Esophagus (tissue), 2 donors: ENCODE results near the gene PLAAT1. TPM values are rescaled to one million over a fixed set of nuclear protein-coding genes. Genes with fewer than 3 reads are reported as not detected.

Experiments
- H3K27ac ChIP-seq, 2 donors: one replicate each; pipeline ENCODE4 v1.5.1; 2013; ENCODE audit warnings: low read depth in 2 of 2, mild to moderate bottlenecking in 2 of 2, inconsistent platforms in 1 of 2, low read length in 1 of 2, moderate library complexity in 1 of 2
- H3K27me3 ChIP-seq, 2 donors: one replicate each; pipeline ENCODE4 v1.6.1; 2013; ENCODE audit warnings: low read length in 2 of 2, control low read depth in 1 of 2, mild to moderate bottlenecking in 1 of 2; ENCODE audit not compliant: insufficient read depth in 2 of 2, control insufficient read depth in 1 of 2
- H3K36me3 ChIP-seq, 2 donors: one replicate each; pipeline ENCODE4 v1.6.1; 2013; ENCODE audit warnings: low read length in 1 of 2; ENCODE audit not compliant: control insufficient read depth in 2 of 2, insufficient read depth in 2 of 2
- H3K4me1 ChIP-seq, 2 donors: one replicate each; pipeline ENCODE4 v1.6.1; 2013; ENCODE audit warnings: low read length in 1 of 2; ENCODE audit not compliant: control insufficient read depth in 2 of 2, insufficient read depth in 2 of 2
- H3K4me3 ChIP-seq, 2 donors: one replicate each; pipeline ENCODE4 v1.5.1; 2013; ENCODE audit warnings: low read length in 2 of 2, mild to moderate bottlenecking in 2 of 2, low read depth in 1 of 2, moderate library complexity in 1 of 2
- H3K9me3 ChIP-seq, 2 donors: one replicate each; pipeline ENCODE4 v1.6.1; 2013; ENCODE audit warnings: mild to moderate bottlenecking in 2 of 2, low read depth in 1 of 2, low read length in 1 of 2, moderate library complexity in 1 of 2; ENCODE audit not compliant: control insufficient read depth in 2 of 2, insufficient read depth in 1 of 2
- WGBS, 2 donors: extraction: QIAGEN DNeasy Blood & Tissue Kit; methylation state at CpG; one replicate each; pipeline ENCODE4 v1.1.7; 2013; 5-methylcytosine and 5-hydroxymethylcytosine counted together
- polyA plus RNA-seq, 2 donors: library from polyadenylated mRNA; stranded (reverse); fragments of 200-250 nt; gene quantifications; one replicate each; pipeline ENCODE4 v1.2.3, GENCODE V29; 2013
- donor health status: healthy with polysubstance abuse.
- donor health status: Bipolar disorder and iron deficiency.

Gene PLAAT1
- polyA plus RNA-seq, 2 donors, result 3.6 to 6.3 TPM

DNA sequence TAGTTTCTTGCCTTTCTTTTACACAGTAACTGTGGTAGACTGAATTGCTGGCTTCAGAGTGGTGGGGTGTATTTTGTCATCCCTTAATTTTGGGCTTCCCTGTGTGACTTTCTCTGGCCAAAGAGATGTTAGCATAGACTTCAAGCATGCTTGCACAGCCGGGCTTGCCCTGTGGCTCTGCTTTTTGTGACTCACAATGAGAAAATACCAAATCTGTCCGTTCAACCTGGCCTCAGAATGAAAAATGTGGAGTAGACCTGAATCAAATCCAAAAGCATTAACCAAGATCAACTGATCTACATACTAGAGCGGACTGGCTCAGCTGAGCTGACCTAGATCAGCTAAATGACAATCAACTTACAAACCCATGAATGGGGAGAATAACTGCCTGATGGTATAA lies 51.4 kb downstream of the PLAAT1 start:
- Histone ChIP-seq H3K4me3 (no peak overlapping the region), H3K4me1 (no peaks in the 10 kb centered on the region), H3K27me3 (no peaks in the 10 kb centered on the region), H3K36me3 (no peaks in the 10 kb centered on the region), H3K27ac (no peak overlapping the region), H3K9me3 (peaks cover 0 to 6% of the 10 kb centered on the region in 2 donors)
- 45 to 52% methylated on average over 3 of the region's 3 CpGs for WGBS, 2 donors

DNA sequence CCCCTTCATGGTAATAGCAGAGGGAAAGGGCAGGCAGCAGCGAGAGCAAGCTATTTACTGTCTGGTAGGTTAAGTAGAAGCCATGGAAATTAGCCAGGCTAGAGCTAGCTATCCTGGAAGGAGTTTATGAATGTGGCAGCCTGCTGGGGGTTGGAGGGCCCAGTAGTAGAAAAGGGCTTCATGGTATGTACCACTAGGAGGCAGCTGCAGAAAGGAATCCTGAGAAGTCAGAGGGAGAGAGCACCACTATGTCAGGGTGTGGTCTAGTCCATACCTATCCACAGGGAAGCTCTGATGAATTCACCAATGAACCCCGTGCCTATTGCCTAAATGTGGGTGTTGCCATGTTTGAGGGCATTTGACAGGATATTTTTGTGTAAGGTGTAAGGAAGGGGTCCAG lies 55.0 kb downstream of the PLAAT1 start:
- H3K27ac ChIP-seq, result no peak overlapping the region
- H3K4me3 ChIP-seq, result no peak overlapping the region
- H3K4me1 ChIP-seq, result no peaks in the 10 kb centered on the region
- 82 to 84% methylated on average over 2 of the region's 2 CpGs for WGBS, 2 donors
- H3K9me3 ChIP-seq, result peaks cover 0 to 6% of the 10 kb centered on the region in 2 donors
- H3K36me3 ChIP-seq, result no peaks in the 10 kb centered on the region
- no peaks in the 10 kb centered on the region for H3K27me3 ChIP-seq

GRCh38 chr3:193297421-193297820 lies 56.4 kb downstream of the PLAAT1 start:
- Histone ChIP-seq H3K4me1 (no peaks in the 10 kb centered on the region), H3K27ac (no peak overlapping the region), H3K27me3 (no peaks in the 10 kb centered on the region), H3K4me3 (no peak overlapping the region), H3K36me3 (no peaks in the 10 kb centered on the region), H3K9me3 (no peaks in the 10 kb centered on the region)
- WGBS, 2 donors, result 75 to 78% methylated on average over 5 of the region's 5 CpGs

DNA sequence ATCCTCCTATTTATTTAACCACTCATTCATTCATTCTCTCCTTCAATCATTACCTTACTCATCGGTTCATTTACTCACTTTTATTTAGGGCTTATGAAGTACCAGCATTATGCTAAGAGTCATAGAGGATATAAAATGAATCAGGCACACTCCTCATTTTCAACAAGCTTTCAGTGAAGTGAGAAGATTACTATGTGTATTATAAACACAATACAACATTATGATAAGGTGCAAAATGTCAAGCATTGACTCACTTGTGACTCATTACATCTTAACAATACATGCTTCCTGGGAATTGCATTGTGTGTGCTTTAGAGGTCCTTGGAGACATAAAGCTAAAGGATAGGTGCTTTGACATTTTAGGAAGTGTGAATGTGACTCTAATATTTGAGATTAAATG lies 60.4 kb downstream of the PLAAT1 start:
- H3K4me3 ChIP-seq, result no peak overlapping the region
- no peaks in the 10 kb centered on the region for H3K9me3 ChIP-seq
- H3K4me1 ChIP-seq, result no peaks in the 10 kb centered on the region
- H3K27ac ChIP-seq, result no peak overlapping the region
- peaks cover 0 to 3% of the 10 kb centered on the region in 2 donors for H3K27me3 ChIP-seq
- H3K36me3 ChIP-seq, result no peaks in the 10 kb centered on the region
- 45 to 63% methylated on average over 1 of the region's 1 CpG for WGBS, 2 donors

DNA sequence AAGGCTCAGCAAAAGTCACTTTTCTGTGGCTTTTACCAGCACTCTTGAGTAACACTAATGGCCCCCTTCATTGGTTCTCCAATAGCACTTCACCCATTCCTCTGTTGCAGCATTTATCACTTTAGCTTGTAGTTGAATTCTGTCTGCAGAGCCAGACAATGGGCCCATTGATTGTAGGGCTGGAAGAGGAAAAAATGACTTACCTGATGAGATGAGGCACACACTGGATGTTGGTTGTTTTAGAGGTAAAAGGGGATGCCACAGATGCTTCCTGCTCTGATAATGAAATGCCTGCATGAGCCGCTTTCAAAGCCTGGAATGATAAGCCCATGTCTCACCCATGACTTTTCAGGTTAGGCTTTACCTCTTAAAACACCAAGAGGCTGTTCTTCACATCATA lies 64.3 kb downstream of the PLAAT1 start:
- Histone ChIP-seq H3K4me3 (no peak overlapping the region), H3K27me3 (peaks cover 0 to 3% of the 10 kb centered on the region in 2 donors), H3K9me3 (no peaks in the 10 kb centered on the region), H3K27ac (no peak overlapping the region), H3K36me3 (no peaks in the 10 kb centered on the region), H3K4me1 (no peaks in the 10 kb centered on the region)
- WGBS, 2 donors, result 93 to 100% methylated on average over 1 of the region's 1 CpG

DNA sequence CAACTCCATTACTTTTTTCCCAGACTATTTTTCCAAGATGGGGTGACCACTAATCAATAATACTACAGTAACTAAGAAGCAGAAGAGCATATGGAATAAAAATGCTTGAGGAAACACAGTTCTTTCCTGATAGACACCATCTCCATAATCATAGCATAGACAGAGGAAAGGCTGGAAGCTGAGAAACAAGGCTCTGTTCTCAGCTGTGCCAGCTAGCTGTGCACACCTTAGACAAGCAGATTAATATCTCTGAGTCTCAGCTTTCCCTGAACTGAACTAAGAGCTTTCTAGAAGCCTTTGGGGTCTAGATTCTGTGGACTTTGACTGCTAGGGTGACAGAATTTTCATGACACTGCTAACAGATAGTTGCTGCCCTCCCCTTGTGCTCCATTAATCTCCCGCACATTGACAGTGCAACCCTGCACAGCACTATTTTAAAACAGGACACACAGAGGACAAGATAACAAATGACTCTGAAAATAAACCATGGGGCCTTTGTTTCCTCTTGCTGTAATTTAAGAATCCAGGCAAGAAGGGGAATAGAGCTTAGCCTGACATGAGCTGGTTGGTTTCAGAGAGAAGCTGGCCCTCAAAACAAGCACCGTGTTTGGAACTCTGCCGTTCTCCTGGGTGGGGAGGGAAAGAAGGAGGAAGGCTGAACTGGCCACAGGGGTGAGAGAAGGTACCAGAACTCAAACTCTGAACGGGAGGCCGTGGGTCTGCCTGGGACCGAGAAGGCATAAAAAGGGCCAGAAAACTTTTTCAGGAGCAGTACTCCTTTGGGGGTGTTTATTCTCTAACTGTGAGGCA lies 70.1 kb downstream of the PLAAT1 start:
- 52 to 59% methylated on average over 6 of the region's 6 CpGs for WGBS, 2 donors
- Histone ChIP-seq H3K36me3 (no peaks in the 10 kb centered on the region), H3K9me3 (no peaks in the 10 kb centered on the region), H3K4me1 (peaks cover 0 to 1% of the 10 kb centered on the region in 2 donors), H3K27me3 (no peaks in the 10 kb centered on the region), H3K4me3 (no peak overlapping the region), H3K27ac (no peak overlapping the region)

GRCh38 chr3:193313061-193313958 lies 72.3 kb downstream of the PLAAT1 start:
- Histone ChIP-seq H3K4me1 (peaks cover 0 to 1% of the 10 kb centered on the region in 2 donors), H3K36me3 (no peaks in the 10 kb centered on the region)
- 79 to 84% methylated on average over 3 of the region's 3 CpGs for WGBS, 2 donors

GRCh38 chr3:193314161-193314560 lies 73.1 kb downstream of the PLAAT1 start:
- H3K27me3 ChIP-seq, result no peaks in the 10 kb centered on the region
- 82 to 94% methylated on average over 3 of the region's 3 CpGs for WGBS, 2 donors
- H3K9me3 ChIP-seq, result no peaks in the 10 kb centered on the region
- H3K27ac ChIP-seq, result no peak overlapping the region
- H3K4me1 ChIP-seq, result peaks cover 0 to 1% of the 10 kb centered on the region in 2 donors
- no peaks in the 10 kb centered on the region for H3K36me3 ChIP-seq
- H3K4me3 ChIP-seq, result no peak overlapping the region

More at GRCh38 chr3:193313061-193313958, 72.3 kb downstream of the PLAAT1 start:
- no peak overlapping the region for H3K4me3 ChIP-seq
- H3K27me3 ChIP-seq, result no peaks in the 10 kb centered on the region
- H3K9me3 ChIP-seq, result no peaks in the 10 kb centered on the region
- no peak overlapping the region for H3K27ac ChIP-seq

GRCh38 chr3:193317682-193318300 lies 76.8 kb downstream of the PLAAT1 start:
- Histone ChIP-seq H3K4me1 (peaks cover 0 to 1% of the 10 kb centered on the region in 2 donors), H3K27ac (no peak overlapping the region), H3K9me3 (no peaks in the 10 kb centered on the region), H3K4me3 (no peak overlapping the region), H3K36me3 (no peaks in the 10 kb centered on the region), H3K27me3 (no peaks in the 10 kb centered on the region)
- WGBS, 2 donors, result 35 to 50% methylated on average over 2 of the region's 2 CpGs
